ELR (cell line): ENCODE measurements around the gene WRNIP1.

Experiments
- DNase-seq: peaks from one replicate; pipeline ENCODE4 v3.0.0-alpha.2; 2015; ENCODE audit warnings: low read depth

Gene WRNIP1

GRCh38 chr6:2765166-2765895 is at the start of gene WRNIP1:
Gene WRNIP1, plus strand, starts transcription at chr6:2765393. Its CDS starts 230 bp downstream, at chr6:2765623.
- DNase-seq, result peak; percentile 99

- no peak for DNase-seq
Observed at GRCh38 chr6:2715737-2716136, 49.5 kb upstream of the WRNIP1 start.

- DNase-seq, result no peak
Observed at GRCh38 chr6:2716936-2717700, 48.1 kb upstream of the WRNIP1 start.

GRCh38 chr6:2718334-2719092 is 46.7 kb upstream of the WRNIP1 start:
- DNase-seq, result no peak

GRCh38 chr6:2719093-2719455 is 46.1 kb upstream of the WRNIP1 start:
- no peak for DNase-seq

- no peak for DNase-seq
Observed at GRCh38 chr6:2721219-2721618, 44.0 kb upstream of the WRNIP1 start.

GRCh38 chr6:2725364-2725988 is 39.7 kb upstream of the WRNIP1 start:
- no peak for DNase-seq

GRCh38 chr6:2725999-2726567 is 39.1 kb upstream of the WRNIP1 start:
- DNase-seq, result peak; percentile 47

GRCh38 chr6:2729921-2730320 is 35.3 kb upstream of the WRNIP1 start:
- DNase-seq, result no peak

GRCh38 chr6:2730353-2731107 is 34.7 kb upstream of the WRNIP1 start:
- DNase-seq, result no peak

- peak; percentile 53 for DNase-seq
Observed at GRCh38 chr6:2731281-2731909, 33.8 kb upstream of the WRNIP1 start.

- DNase-seq, result no peak
Observed at GRCh38 chr6:2732503-2733089, 32.6 kb upstream of the WRNIP1 start.

GRCh38 chr6:2733324-2733723 is 31.9 kb upstream of the WRNIP1 start:
- DNase-seq, result peak; percentile 34

- no peak for DNase-seq
Observed at GRCh38 chr6:2733736-2734480, 31.3 kb upstream of the WRNIP1 start.

GRCh38 chr6:2734488-2735166 is 30.6 kb upstream of the WRNIP1 start:
- no peak for DNase-seq

GRCh38 chr6:2737885-2738284 is 27.3 kb upstream of the WRNIP1 start:
- no peak for DNase-seq

- DNase-seq, result peak; percentile 69
Observed at GRCh38 chr6:2738373-2738979, 26.7 kb upstream of the WRNIP1 start.

GRCh38 chr6:2739335-2739734 is 25.9 kb upstream of the WRNIP1 start:
- peak; percentile 89 for DNase-seq

GRCh38 chr6:2740581-2740980 is 24.6 kb upstream of the WRNIP1 start:
- DNase-seq, result no peak
